ENCODE results near the gene EMCN. TPM values are rescaled to one million over a fixed set of nuclear protein-coding genes. Genes with fewer than 3 reads are reported as not detected.

The EMCN gene
- total RNA-seq, 2 donors from 2014 or later, result not detected

DNA sequence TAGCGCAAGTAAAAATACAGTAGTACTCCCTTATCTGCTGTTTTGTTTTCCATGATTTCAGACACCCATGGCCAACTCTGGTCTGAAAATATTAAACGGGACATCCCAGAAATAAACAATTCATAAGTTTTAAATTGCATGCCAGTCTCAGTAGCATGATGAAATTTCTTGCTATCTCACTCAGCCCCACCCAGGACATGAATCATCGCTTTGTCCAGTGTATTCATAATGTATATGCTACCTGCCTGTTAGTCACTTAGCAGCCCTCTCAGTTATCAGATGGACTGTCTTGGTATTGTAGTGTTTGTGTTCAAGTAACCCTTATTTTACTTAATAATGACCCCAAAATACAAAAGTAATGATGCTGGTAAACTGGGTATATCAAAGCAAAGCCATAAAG is 169.3 kb downstream of the EMCN start:
- DNase-seq (ENCODE audit: low spot score) (no peak), ATAC-seq (no peak)
- H3K4me3 Mint-ChIP-seq, result no peak overlapping the region
- H3K4me1 Mint-ChIP-seq (ENCODE audit: low read depth in 2 of 2), result peaks cover 0 to 3% of the 10 kb centered on the region in 2 donors
- H3K36me3 Mint-ChIP-seq, result no peaks in the 10 kb centered on the region
- H3K27me3 Mint-ChIP-seq, result peaks cover 0 to 9% of the 10 kb centered on the region in 2 donors
- peaks cover 8% of the 10 kb centered on the region for H3K9me3 Mint-ChIP-seq
- H3K27ac Mint-ChIP-seq, result no peak overlapping the region

GRCh38 chr4:100347241-100347640 is 170.6 kb downstream of the EMCN start:
- H3K4me1 Mint-ChIP-seq (ENCODE audit: low read depth in 2 of 2), result peaks cover 0 to 3% of the 10 kb centered on the region in 2 donors
- peaks cover 4% of the 10 kb centered on the region for H3K9me3 Mint-ChIP-seq
- peaks cover 0 to 5% of the 10 kb centered on the region in 2 donors for H3K27me3 Mint-ChIP-seq
- no peak for ATAC-seq
- H3K36me3 Mint-ChIP-seq, result no peaks in the 10 kb centered on the region
- DNase-seq (ENCODE audit: low spot score), result no peak
- H3K27ac Mint-ChIP-seq, result no peak overlapping the region
- no peak overlapping the region for H3K4me3 Mint-ChIP-seq

DNA sequence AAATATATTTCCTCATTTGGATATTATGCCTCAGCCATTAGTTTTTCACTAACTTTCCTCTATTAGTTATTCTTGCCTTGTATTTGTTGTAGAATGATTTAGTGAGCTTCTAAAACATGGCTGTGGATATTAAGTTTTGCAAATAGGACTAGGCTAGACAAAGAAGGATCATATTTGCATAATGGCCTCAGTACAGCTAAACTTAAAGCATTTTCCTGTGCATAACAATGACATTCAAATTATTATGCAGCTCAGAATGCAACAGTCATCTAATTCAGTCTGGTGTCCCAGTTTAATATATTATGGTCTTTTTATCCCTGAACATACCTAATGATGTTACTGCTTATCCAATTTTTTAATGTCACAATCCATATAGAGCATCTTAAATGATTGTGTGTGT is 172.2 kb downstream of the EMCN start:
- Mint-ChIP-seq H3K36me3 (no peaks in the 10 kb centered on the region), H3K27ac (no peak overlapping the region), H3K4me3 (no peak overlapping the region), H3K9me3 (no peaks in the 10 kb centered on the region), H3K4me1 (ENCODE audit: low read depth in 2 of 2) (no peaks in the 10 kb centered on the region), H3K27me3 (peaks cover 0 to 9% of the 10 kb centered on the region in 2 donors)
- DNase-seq (ENCODE audit: low spot score) (no peak), ATAC-seq (no peak)

Measured in natural killer cell treated with Interleukin-12 subunit alpha and Interleukin-12 subunit beta and Interleukin-15 and Interleukin-18, amount 100 ng/mL, for 72 hours (primary cell).